ENCODE results near the gene DGCR6.
"Not testable (repeated sequence)": the region's sequence is repeated elsewhere in the genome, so short reads cannot be mapped to it uniquely, and the experiment has no call there.

The DGCR6 gene

DNA sequence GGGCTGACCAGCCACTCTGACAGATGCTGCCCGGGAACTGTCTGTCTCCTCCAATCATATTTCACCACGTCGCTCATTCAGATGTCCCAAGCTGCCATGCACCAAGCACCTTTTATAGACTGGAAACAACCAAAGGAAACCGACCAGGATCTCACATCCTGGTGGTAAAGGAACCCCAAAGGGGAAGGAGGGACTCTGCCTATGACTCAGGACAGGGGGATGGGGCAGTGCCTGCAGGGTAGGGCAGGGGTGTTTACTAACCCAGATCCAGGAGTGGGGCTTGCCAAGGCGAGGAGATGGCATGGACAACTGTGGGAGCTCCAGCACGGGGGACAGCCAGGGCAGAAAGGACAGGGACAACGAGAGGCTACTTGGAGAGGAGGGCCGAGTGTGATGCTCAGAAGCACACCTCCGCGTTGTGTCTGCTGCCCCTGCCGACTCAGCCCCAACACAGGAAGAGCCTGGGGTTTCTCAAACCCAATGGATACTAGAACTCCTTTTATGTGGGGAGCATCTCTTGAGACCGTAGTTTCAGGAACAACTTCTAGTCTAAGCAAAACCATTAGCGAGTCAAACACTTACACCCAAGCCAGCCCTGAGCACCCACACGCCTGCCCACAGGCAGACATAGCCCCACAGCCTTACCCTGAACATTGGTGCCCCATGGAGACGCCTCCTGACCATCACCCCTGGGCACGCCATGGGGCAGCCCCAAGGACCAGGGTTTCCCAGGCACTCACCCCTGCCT is 26.0 kb downstream of the DGCR6 start:
- DNase-seq, result no peak

DNA sequence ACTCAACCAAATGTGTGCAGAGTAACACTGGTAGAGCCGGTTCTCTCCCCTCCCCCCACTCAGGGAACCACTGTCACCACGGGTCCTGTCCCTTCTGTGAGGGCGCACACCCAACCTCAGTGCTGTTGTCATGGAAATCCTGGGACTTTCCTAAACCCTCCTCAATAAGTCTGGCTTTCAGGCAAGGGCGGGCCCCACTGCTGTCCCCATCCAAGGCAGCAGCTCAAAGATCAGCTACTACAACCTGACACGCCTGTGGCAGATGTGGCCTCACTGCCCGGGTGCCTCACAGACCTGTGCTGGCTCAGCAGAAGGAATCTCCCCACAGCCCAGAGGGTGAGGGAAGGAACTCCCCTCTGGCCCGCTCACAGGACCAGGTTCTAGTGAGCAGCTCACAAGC is 27.8 kb downstream of the DGCR6 start:
- no peak for DNase-seq

DNA sequence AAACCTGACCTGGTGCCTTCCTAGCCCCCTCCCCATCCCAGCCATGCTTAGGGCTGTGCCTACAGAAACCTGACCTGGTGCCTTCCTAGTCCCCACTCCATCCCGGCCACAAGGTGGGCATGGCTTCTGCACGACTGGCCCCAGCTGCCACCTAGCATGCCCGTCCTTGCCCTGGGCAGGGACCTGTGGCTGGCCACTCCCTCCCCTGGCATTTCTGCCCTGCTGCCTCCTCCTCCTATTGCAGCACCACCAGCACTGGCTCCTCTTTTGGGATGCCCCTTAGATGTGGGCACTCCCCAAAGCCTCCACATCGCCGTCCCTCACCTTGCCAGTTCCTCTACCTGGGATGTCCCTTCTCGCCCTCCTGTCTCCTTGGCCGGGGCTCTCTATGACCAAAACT is 28.6 kb downstream of the DGCR6 start:
- not testable (repeated sequence) for DNase-seq

DNA sequence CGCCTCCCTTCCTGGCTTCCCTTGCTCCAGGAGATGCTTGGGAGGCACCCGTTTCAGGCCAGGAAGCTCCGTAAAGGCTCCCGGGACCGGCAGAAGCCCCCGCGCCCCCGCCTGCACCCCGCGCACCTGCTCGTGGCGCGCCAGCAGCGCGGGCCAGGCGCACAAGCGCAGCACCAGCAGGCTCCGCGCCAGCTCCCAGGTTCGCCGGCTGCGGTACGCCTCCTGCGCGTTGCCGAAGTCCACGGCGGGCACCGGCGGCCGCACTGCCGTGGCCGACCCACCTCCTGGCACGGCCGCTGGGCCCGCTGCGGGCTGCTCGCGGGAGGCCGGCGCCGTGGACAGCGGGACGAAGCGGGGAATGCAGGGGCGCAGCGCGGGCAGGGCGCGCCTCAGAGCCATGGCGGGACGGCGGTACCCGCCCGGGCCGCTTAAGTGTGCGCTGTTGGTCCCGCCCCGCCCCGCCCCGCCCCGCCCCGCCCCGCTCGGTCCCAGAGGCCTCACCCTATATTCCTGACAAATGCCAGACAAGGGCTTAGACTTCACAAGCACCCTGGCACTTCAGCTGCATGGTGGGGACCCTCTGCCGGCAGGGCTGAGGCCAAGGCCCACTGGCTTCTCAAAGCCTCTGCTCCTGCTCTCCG is 29.9 kb downstream of the DGCR6 start, which contains the start of gene PRODH:
Gene PRODH, minus strand, starts transcription at position 405 of the 641 bp plus-strand sequence. Its CDS starts 6 bp downstream, at position 399.
- no peak for DNase-seq

DNA sequence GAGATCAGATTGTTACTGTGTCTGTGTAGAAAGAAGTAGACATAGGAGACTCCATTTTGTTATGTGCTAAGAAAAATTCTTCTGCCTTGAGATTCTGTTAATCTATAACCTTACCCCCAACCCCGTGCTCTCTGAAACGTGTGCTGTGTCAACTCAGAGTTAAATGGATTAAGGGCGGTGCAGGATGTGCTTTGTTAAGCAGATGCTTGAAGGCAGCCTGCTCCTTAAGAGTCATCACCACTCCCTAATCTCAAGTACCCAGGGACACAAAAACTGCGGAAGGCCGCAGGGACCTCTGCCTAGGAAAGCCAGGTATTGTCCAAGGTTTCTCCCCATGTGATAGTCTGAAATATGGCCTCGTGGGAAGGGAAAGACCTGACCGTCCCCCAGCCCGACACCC is 32.6 kb downstream of the DGCR6 start:
- not testable (repeated sequence) for DNase-seq

DNA sequence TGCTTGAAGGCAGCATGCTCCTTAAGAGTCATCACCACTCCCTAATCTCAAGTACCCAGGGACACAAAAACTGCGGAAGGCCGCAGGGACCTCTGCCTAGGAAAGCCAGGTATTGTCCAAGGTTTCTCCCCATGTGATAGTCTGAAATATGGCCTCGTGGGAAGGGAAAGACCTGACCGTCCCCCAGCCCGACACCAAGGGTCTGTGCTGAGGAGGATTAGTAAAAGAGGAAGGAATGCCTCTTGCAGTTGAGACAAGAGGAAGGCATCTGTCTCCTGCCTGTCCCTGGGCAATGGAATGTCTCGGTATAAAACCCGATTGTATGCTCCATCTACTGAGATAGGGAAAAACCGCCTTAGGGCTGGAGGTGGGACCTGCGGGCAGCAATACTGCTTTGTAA is 41.0 kb downstream of the DGCR6 start:
- DNase-seq, result not testable (repeated sequence)

DNA sequence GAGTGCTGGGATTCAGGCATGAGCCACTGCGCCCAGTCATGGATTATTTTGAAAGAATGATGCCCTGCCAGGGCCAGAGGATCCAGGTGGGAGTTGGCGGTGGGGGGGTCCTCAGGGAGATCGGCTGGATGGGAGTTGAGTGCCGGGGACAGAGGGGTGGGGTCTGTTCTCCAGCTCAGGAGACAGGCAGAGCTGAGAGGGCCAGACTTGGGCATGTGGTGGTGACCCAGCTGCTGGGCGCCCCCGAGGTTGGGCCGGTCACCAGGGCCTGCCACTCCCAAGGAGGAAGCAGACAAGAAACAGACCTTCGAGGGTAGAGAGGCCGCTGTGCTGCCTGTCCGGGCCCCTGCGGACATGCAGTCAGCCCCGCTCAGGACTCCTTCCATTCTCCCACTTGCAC is 41.8 kb downstream of the DGCR6 start:
- DNase-seq, result no peak

DNA sequence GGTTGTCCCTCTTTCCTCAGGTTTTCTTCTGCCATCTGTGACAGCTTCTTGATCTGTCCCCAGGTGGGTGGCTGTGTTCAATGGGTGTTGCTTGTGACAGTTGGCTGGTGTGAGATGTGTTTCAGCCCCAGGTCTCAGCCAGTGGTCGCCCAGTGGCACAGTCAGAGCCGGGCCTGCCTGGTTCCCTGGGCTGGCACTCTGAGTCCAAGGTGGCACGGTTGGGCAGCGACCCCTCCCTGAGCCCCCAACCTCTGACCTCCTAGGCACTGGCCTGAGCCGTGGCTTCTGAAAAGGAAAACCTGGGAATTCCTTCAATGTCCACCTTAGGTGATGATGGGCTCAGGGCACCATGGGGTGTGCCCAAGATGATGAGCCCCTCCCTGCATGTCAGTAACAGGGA is 44.0 kb downstream of the DGCR6 start:
- no peak for DNase-seq

DNA sequence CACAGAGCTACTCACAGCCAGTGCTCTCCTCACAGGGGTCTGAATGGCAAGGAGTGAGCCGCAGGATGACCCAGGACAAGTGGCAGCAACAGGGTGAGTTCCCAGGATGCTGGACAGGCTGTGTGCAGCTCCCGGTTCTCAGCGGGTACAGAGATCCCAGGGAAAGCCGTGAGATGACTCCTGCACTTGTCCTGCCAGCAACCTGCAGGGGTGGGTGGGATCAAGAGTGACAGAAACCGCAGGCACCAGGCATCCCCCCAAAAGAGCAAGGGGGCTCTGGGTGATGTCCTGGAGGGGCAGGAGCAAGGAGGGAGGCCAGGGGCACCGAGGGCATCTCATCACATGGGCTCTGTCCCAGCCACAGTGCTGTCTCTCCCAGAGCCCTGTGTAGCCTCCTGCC is 45.9 kb downstream of the DGCR6 start:
- no peak for DNase-seq

DNA sequence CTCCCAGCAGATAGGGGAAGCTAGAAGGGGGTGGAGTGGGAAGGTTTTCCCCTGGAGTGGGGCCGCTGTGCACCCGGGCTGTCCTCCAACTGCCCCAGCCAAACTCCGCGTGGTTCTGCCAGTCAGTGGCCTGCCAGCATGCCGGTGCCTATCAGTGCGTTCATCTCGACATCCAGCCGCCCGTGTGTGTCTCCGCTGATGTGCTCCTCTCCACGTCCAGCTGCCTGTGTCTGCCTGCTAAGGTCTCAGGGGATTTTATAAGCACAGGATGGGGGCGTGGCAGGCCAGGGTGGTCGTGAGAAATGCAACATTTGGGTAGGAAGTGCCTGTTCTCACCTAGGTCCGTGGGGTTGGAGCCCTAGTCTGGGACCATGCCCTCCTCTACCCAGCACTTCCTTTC is 47.0 kb downstream of the DGCR6 start:
- not testable (repeated sequence) for DNase-seq

DNA sequence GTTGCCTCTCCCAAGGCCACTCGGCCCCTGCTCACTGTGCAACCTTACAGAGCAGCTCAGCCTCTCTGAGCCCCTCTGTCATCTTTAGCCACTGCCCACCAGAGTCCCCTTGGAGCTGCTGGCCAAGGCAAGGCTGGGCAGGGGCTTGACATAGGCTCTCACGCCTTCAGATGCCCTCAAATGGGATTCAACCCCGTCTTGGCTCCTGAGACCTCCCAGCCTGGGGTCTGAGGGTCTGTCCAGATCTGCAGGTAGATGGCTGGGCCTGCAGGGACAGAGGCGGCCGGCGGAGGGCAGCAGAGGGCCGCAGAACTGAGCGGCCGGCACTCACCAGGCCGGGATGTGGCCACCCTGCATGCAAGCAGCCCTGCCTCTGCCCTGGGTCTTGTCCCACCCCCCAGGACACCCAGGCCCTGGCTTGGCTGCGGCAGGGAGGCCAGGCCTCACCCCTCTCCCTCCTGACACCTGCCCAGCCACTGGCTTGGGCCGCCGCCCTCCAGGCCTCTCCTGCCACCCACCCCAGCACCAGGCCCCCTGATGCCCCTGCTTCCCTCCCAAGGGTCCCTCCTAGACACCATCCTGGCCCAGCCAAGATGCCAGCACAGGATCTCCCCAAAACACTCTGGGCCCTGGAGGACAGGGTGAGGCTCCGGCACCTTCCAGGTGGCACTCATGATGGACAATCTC is 48.3 kb downstream of the DGCR6 start:
- DNase-seq, result peak; percentile 23 to 72

DNA sequence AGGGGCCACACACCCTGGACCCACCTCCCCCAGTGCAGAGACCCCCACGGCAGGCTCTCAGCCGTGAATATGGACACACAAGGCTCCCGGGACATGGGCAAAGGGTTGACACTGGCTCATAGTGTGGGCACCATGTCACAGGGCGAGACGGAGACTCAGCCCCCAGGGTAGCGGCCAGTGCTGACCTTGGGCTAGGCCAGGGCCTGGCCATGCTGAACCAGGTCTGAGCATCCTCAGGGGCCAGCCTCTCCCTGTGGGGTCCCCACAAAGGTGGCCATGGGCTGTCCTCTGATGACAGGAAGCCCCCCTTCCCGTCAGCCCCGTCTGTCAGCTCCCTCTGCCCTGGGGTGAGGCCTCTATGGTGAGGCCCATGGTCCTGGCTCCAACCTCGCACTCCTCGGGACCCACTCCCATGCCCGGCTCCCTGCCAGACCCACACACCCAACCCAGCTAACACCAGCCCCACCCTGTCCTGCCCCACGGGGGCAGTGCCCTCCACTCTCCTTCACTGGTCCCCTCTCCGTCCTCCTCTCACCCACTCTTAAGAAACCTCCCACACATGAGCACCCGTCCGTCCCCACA is 49.0 kb downstream of the DGCR6 start:
- no peak for DNase-seq

DNA sequence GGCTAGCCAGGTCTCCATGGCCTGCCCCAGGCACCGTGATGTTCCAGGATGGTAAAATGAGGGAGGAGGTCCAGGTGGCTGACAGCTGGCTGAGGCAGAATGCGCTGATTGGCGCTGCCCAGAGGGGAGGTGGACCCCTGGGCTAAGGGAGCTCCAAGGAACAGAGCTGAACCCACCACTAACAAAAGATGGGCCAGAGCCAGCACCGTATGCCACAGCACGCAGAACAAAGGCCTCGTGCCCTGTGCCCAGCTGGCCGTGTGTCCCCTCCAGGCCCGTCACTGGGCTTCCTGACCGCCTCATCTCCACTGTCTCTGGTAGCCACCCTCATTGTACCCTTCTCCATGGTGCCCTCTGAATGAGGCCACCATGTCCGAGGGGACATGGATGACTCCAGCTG is 49.6 kb downstream of the DGCR6 start:
- no peak for DNase-seq

DNA sequence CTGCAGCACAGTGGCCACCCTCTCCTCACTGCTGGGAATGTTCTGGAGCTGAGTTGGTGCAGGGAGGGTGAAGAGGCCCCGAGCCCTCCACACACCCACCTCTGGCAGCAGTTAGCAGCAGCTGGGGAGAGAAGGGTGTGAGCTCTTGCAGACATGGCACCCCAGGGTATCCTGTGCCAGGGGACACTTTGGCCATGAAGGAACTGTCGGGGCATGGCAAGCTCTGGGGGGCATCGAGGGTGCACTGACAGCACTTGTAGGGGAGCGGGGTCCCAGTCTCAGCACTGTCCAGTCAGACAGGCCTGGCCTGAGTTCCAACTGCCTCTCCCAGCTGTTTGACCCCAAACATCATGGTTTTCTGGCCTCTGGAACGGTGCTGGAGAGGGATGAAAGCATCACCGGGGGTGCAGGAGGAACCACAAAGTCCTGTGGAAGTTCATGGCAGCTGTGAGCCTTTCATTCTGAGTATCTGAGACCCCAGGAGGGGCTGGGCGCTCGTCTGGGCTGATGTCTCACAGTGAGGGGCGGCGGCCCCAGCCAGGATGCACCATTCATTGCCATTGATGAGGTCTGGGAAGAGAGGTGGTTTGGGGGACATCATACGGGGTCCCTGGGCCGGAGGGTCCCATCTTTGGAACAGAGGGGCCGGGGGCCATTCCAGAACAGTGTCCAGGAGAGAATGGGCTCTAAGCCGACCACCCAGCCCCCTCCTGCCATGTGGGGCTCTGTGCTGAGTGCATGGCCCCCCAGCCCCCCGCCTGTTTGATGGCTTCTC is 50.2 kb downstream of the DGCR6 start:
- not testable (repeated sequence) for DNase-seq

DNA sequence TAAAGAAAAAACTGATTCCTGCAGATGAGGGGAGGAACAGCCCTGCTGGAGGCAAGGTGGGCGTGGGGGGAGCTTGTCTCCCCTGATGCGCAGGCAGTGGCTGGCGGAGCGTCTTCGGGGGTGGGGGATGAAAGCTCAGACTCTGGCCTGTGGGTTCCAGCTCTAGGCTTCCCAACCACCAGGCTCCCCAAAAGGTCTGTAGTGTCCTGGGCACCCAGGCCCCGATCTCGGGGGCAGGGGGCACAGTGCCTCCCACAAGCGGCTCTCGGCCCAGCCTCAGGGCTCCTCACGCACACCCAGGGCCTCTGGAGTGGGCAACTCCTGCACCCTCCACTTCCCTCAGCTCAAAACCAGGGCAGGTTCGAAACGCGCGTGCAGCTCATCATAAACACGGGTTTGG is 50.8 kb downstream of the DGCR6 start:
- DNase-seq, result not testable (repeated sequence)

DNA sequence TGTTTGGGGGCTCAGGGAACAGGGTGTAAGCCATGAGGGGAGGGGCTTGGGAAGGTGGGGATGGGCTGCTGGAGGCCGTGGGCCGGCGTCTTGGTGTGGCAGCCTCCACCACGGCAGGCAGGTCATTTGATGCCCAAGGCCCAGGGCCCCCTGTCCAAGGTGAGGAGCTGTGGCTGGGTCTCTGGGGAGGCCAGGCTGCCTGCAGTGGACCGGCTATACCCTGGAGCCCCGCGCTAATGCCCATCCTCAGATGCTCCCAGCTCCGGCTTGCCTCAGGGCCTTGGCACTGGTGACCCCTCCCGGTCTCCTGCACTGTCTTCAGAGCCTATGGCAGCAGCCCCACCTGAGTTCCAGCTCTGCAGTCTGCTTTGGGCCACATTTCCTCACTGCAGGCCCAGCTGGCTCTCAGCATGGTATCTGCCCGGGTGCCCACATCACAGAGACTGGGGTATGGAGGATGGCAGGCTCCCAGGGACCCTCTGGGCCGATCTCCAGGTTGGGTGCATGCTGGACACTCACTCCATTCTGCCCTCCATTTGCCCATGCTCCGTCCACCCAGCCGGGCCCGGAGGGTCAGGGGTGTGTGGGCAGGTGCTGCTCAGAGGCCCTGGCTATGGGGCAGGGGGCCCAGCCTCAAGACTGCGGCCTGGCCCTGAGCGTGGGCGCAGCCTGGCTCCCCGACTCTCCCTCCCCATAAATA is 51.7 kb downstream of the DGCR6 start:
- not testable (repeated sequence) for DNase-seq

DNA sequence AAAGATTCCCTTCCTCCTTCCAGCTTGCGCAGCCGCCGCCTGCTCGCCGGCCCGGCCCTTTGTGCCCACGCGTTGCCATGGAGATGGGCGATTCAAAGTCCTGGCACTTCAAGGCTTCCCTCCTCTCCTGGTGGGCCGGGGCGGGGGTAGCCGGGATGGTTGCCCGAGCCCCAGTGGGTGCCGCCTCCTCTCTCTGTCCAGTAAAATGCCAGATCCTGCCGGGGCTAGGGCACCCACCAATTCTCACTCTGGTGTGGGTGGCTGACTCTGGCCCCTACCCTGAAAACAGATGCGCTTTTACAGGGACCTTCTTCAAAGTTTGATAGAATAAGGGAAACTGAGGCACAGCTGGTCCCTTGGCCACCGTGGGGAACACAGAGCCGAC is 52.2 kb downstream of the DGCR6 start:
- not testable (repeated sequence) for DNase-seq

DNA sequence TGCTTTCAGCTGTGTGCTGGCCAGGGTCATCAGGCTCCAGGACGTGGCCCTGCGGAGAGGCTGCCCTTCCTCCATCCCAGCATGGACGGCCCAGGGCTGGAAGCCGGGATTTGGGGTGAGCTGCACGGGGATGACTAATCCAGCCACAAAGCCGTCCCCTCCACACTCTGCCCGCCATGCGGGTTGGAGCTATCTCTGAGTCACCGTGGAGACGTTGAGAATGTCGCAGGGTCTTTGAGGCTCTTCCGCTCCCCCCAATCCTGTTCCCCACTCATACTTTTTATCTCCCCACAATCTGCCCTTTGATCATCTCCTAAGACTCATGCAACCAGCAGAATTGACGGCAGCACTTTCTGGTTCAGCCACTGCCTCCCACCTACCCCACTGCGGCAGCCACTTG is 52.6 kb downstream of the DGCR6 start:
- not testable (repeated sequence) for DNase-seq

DNA sequence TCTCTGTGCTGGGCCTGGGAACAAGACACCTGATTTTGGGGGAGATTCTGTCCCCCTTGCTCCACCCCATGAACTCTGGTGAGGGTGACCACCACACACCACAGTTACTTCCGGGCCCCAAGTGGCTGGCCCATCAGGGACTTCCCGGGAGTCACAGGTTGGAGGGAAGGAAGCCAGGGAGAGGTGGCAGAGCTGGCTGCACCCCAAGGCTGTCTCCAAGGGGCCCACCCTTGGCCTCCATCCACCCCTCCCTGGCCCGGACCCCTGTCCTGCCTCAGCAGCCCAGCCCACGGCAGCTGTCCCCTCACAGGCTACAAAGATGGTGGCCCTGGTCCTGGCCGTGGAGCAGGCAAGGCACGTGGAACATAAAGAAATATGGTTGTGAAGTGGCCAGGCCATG is 53.1 kb downstream of the DGCR6 start:
- not testable (repeated sequence) for DNase-seq

DNA sequence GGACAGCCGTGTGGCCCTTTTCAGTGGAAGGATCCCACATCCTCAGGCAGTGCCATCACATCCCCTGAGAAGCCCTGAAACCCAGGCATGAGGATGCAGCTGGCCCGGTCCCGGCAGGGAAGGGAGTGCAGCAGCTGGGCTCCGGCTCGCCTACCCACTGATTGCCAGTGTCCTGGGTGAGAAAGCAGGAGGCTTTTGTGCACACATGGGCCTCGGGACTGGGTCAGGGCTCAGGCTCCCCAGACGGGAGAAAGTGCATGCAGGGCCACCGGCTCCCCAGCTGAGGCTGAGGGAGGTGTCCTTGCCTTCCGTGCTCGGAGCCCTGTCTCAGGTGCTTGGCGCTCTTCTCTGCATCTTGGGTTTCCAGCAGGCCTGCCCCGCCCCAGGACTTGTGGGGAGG is 53.6 kb downstream of the DGCR6 start:
- not testable (repeated sequence) for DNase-seq

DNA sequence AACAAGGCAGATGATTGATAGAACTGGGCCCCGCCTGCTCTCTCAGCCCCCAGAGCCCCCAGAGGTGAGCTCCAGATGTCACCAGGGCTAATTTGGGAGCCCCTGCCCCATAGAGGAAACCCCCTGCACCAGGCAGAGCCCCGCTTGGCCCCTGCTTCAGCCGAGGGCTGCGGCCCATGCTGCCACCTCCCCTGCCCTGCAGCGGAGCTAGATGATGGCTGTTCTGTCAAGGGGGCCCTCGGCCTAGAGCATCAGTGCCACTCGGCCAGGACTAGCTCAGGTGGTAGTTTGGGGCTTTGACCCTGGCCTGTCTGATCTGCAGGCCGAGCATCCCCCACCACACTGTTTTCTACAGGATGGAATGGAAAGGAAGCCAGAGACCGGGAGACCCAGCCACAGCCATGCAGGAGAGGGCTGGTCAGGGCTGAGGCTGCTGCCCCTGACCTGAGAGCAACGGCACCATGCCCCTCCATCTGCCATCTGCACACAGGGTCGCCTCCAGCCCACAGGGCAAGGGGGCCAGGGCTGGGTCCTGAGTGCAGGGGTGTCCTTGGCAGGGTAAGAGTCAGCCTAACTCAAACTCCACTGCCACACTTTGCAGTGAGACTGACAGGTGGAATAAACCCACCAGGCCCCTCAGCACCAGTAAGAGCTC is 54.2 kb downstream of the DGCR6 start:
- not testable (repeated sequence) for DNase-seq

DNA sequence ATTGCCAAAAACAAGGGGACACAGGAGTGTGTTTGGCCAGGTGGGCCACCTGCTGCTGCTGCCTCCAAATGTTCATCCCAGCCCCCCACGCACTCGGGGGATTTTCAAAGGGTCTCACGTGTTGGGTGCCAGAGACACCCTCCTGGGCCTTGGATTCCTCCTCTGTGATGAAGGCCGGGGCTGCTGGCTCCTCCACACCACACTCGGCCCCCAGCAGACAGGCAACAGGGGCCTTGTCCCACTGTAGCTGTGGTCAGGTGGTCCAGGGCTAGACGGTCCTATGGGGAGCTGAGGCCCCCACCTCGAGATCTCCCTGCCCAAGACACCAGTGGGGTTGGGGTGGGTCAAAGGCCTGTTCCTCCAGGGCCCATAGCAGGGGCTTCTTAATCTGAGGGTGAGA is 55.1 kb downstream of the DGCR6 start:
- not testable (repeated sequence) for DNase-seq

Data from inflammatory macrophage treated with lipopolysaccharide for 1 hour (primary cell).